DOHH2 (cell line): ENCODE results near the gene PRR14.
A peak's percentile ranks its signal among the peaks of the same experiment; 100 is the strongest.

ENCODE experiments used
- H3F3A ChIP-seq: fragments of 200-600 bp; sonication (generic), shearing (Covaris generic); 2 replicates; pipeline ENCODE4 v1.6.0; 2016; ENCODE audit warnings: antibody characterized with exemption, mild to moderate bottlenecking; ENCODE audit not compliant: control insufficient read depth, insufficient read depth
- H3K27ac ChIP-seq: fragments of 200-600 bp; sonication (generic); 2 replicates; pipeline ENCODE4 v1.5.1; 2014; ENCODE audit warnings: low read depth, mild to moderate bottlenecking, low read length, moderate library complexity
- H3K27me3 ChIP-seq: fragments of 200-600 bp; sonication (generic); 2 replicates; pipeline ENCODE4 v1.6.1; 2014; ENCODE audit warnings: mild to moderate bottlenecking, low read length, mixed read lengths; ENCODE audit not compliant: control insufficient read depth
- H3K36me3 ChIP-seq: fragments of 200-600 bp; sonication (generic); 2 replicates; pipeline ENCODE4 v1.6.1; 2014; ENCODE audit warnings: mild to moderate bottlenecking, low read length, moderate library complexity, mixed read lengths; ENCODE audit not compliant: control insufficient read depth
- H3K4me1 ChIP-seq: fragments of 200-600 bp; sonication (generic); 2 replicates; pipeline ENCODE4 v1.6.1; 2014; ENCODE audit warnings: mild to moderate bottlenecking, low read length, mixed read lengths; ENCODE audit not compliant: control insufficient read depth
- H3K4me2 ChIP-seq: fragments of 200-600 bp; sonication (generic); 2 replicates; pipeline ENCODE4 v1.6.0; 2014; ENCODE audit warnings: mild to moderate bottlenecking, low read length, moderate library complexity
- H3K4me3 ChIP-seq: fragments of 200-600 bp; sonication (generic); 2 replicates; pipeline ENCODE4 v1.5.1; 2014; ENCODE audit warnings: mild to moderate bottlenecking, low read length, mixed read lengths
- H3K79me2 ChIP-seq: fragments of 200-600 bp; sonication (generic); 2 replicates; pipeline ENCODE4 v1.6.1; 2014; ENCODE audit warnings: mild to moderate bottlenecking, low read length, mixed read lengths; ENCODE audit not compliant: control insufficient read depth
- H3K9me2 ChIP-seq: fragments of 200-600 bp; sonication (generic); replicated peaks from 2 replicates; pipeline ENCODE4 v1.6.1; 2014; ENCODE audit warnings: mild to moderate bottlenecking, low read length, mixed read lengths; ENCODE audit not compliant: control insufficient read depth
- H3K9me3 ChIP-seq: fragments of 200-600 bp; sonication (generic); 2 replicates; pipeline ENCODE4 v1.6.1; 2014; ENCODE audit warnings: antibody characterized with exemption, low read length, mixed read lengths; ENCODE audit not compliant: control insufficient read depth, insufficient read depth
- H4K20me1 ChIP-seq: fragments of 200-600 bp; sonication (generic); 2 replicates; pipeline ENCODE4 v1.6.0; 2014; ENCODE audit warnings: low read depth, mild to moderate bottlenecking, antibody characterized with exemption, low read length, moderate library complexity; ENCODE audit not compliant: control insufficient read depth, insufficient read depth
- CTCF ChIP-seq: fragments of 200-600 bp; sonication (generic); IDR thresholded peaks from one replicate; pipeline ENCODE4 v1.5.1; 2014; ENCODE audit warnings: antibody characterized with exemption, mild to moderate bottlenecking, low read depth, low read length; ENCODE audit not compliant: poor library complexity, severe bottlenecking
- EZH2phosphoT487 ChIP-seq: fragments of 200-600 bp; sonication (generic); IDR thresholded peaks from 2 replicates; pipeline ENCODE4 v1.6.1; 2017; ENCODE audit warnings: borderline replicate concordance, mild to moderate bottlenecking, antibody characterized with exemption, low read length, moderate library complexity, mixed read lengths

Gene PRR14

GRCh38 chr16:30697264-30698138 is 46.7 kb downstream of the PRR14 start:
- Histone ChIP-seq H3K4me3 (peak overlapping the region; percentile 84), H3K4me2 (peak overlapping the region; percentile 91)

GRCh38 chr16:30698139-30698815 is 47.5 kb downstream of the PRR14 start:
- H4K20me1 ChIP-seq = peaks cover 6% of the 10 kb centered on the region; the same call in 1 of the 2 replicates
- no peaks in the 10 kb centered on the region for H3K9me3 ChIP-seq
- peaks cover 42% of the 10 kb centered on the region for H3K36me3 ChIP-seq
- H3K27me3 ChIP-seq = no peaks in the 10 kb centered on the region
- H3K9me2 ChIP-seq = no peaks in the 10 kb centered on the region
- H3K4me1 ChIP-seq = peaks cover 31% of the 10 kb centered on the region
- H3K4me3 ChIP-seq = peak overlapping the region; percentile 84
- TF ChIP-seq CTCF (no peak), EZH2phosphoT487 (no peak)
- H3K4me2 ChIP-seq = peak overlapping the region; percentile 91
- H3K27ac ChIP-seq = peak overlapping the region; percentile 89
- H3K79me2 ChIP-seq = peaks cover 45% of the 10 kb centered on the region
- H3F3A ChIP-seq = peaks cover 2% of the 10 kb centered on the region; the same call in 1 of the 2 replicates

More at GRCh38 chr16:30697264-30698138, 46.7 kb downstream of the PRR14 start:
- H3K36me3 ChIP-seq = peaks cover 38% of the 10 kb centered on the region
- H4K20me1 ChIP-seq = peaks cover 6% of the 10 kb centered on the region; the same call in 1 of the 2 replicates
- H3K4me1 ChIP-seq = peaks cover 33% of the 10 kb centered on the region
- H3K27me3 ChIP-seq = no peaks in the 10 kb centered on the region
- no peaks in the 10 kb centered on the region for H3K9me2 ChIP-seq
- H3K79me2 ChIP-seq = peaks cover 41% of the 10 kb centered on the region
- H3K27ac ChIP-seq = peak overlapping the region; percentile 89
- H3F3A ChIP-seq = peaks cover 2% of the 10 kb centered on the region; the same call in 1 of the 2 replicates
- no peaks in the 10 kb centered on the region for H3K9me3 ChIP-seq
- TF ChIP-seq EZH2phosphoT487 (no peak), CTCF (no peak)

GRCh38 chr16:30698816-30699614 is 48.3 kb downstream of the PRR14 start, which contains the start of gene SRCAP:
TSS of gene SRCAP (plus strand) at chr16:30699171. CDS start at chr16:30700825, 1,654 bp downstream.
- Histone ChIP-seq H3K4me2 (peak within 1 kb of the TSS; percentile 91), H3K9me2 (no peaks in the 10 kb centered on the region), H3K4me1 (peaks cover 24% of the 10 kb centered on the region), H3K9me3 (no peaks in the 10 kb centered on the region), H3K27ac (peak within 1 kb of the TSS; percentile 89), H3K27me3 (no peaks in the 10 kb centered on the region), H3K36me3 (peaks cover 46% of the 10 kb centered on the region), H3F3A (peaks cover 2% of the 10 kb centered on the region; the same call in 1 of the 2 replicates), H3K79me2 (peaks cover 45% of the 10 kb centered on the region), H4K20me1 (peaks cover 6% of the 10 kb centered on the region; the same call in 1 of the 2 replicates), H3K4me3 (peak within 1 kb of the TSS; percentile 84)
- TF ChIP-seq CTCF (no peak), EZH2phosphoT487 (no peak)
